ENCODE results near the gene SH3TC2.

- no peak for TF ChIP-seq CTCF (optimal IDR thresholded peaks at IDR 0.05 in 1 of 3, IDR thresholded peaks at IDR 0.05 in 1 of 3, conservative IDR thresholded peaks at IDR 0.05 in 1 of 3; ENCODE audit: extremely low read depth in 1 of 3, insufficient read depth in 2 of 3, low read length in 3 of 3)
- no peak for TF ChIP-seq EZH2 (IDR thresholded peaks at IDR 0.05; ENCODE audit: low read length)
These were observed at the start of gene SH3TC2 for GRCh38 chr5:149063017-149063687.

All from keratinocyte (primary cell).